ENCODE data around the gene MALSU1.

GRCh38 chr7:23347033-23347681 lies 48.0 kb downstream of the MALSU1 start:
- TF ChIP-seq CTCF (IDR thresholded peaks at IDR 0.05; ENCODE audit: poor library complexity) (no peak), EZH2phosphoT487 (IDR thresholded peaks at IDR 0.05; ENCODE audit: low read depth, severe bottlenecking, unreplicated experiment) (no peak)

Data from hepatocyte (in vitro differentiated cells).